GM18909 (cell line): ENCODE data around the gene DNAJC5.
"Not testable (repeated sequence)": the region's sequence is repeated elsewhere in the genome, so short reads cannot be mapped to it uniquely, and the experiment has no call there.

Experiments
- ATAC-seq: cut with Tn5 transposase; IDR thresholded peaks from one replicate; pipeline ENCODE4 v1.9.1; 2021; ENCODE audit warnings: mild to moderate bottlenecking; ENCODE audit not compliant: unreplicated experiment, poor library complexity

DNAJC5 gene

GRCh38 chr20:63950701-63951397 is 55.9 kb downstream of the DNAJC5 start:
- no peak for ATAC-seq

GRCh38 chr20:63951398-63952209 is 56.7 kb downstream of the DNAJC5 start:
- no peak for ATAC-seq

GRCh38 chr20:63952210-63952535 is 57.2 kb downstream of the DNAJC5 start:
- no peak for ATAC-seq

GRCh38 chr20:63952769-63953168 is 57.8 kb downstream of the DNAJC5 start:
- ATAC-seq = no peak

GRCh38 chr20:63953764-63954429 is 59.0 kb downstream of the DNAJC5 start:
- no peak for ATAC-seq

- ATAC-seq = peak; percentile 12
Observed at GRCh38 chr20:63955281-63955826, 60.4 kb downstream of the DNAJC5 start.

GRCh38 chr20:63955827-63956663 is 61.1 kb downstream of the DNAJC5 start, which contains the start of gene UCKL1:
TSS of gene UCKL1 (minus strand) at chr20:63956416. CDS start at chr20:63956372, 44 bp downstream.
- peak; percentile 71 for ATAC-seq

- no peak for ATAC-seq
Observed at GRCh38 chr20:63956664-63957003, 61.7 kb downstream of the DNAJC5 start.

- ATAC-seq = peak; percentile 19
Observed at GRCh38 chr20:63957004-63957689, 62.2 kb downstream of the DNAJC5 start.

- ATAC-seq = no peak
Observed at GRCh38 chr20:63957690-63958441, 62.9 kb downstream of the DNAJC5 start.

- ATAC-seq = no peak
Observed at GRCh38 chr20:63958471-63958870, 63.5 kb downstream of the DNAJC5 start.

- ATAC-seq = no peak
Observed at GRCh38 chr20:63958964-63959698, 64.2 kb downstream of the DNAJC5 start.

GRCh38 chr20:63959699-63960075 is 64.8 kb downstream of the DNAJC5 start:
- no peak for ATAC-seq

GRCh38 chr20:63960654-63961621 is 66.0 kb downstream of the DNAJC5 start:
- ATAC-seq = not testable (repeated sequence)

GRCh38 chr20:63961664-63962425 is 66.9 kb downstream of the DNAJC5 start:
- ATAC-seq = no peak
